A549 (cell line): ENCODE measurements around the gene PIP5KL1.
A peak's percentile ranks its signal among the peaks of the same experiment; 100 is the strongest.

Source experiments
- CBX8 ChIP-seq: fragments of 200-600 bp; sonication (generic); IDR thresholded peaks from 2 replicates; pipeline ENCODE4 v1.6.1; 2016
- CTCF ChIP-seq: fragments of >200 bp; sonication (Bioruptor Twin); formaldehyde crosslinking; IDR thresholded peaks from 3 replicates; pipeline ENCODE4 v1.5.1; 2016
- ELK1 ChIP-seq: fragments of 150-350 bp; IDR thresholded peaks from 2 replicates; pipeline ENCODE4 v1.6.1; 2014; ENCODE audit warnings: low read depth, mild to moderate bottlenecking, low read length
- EP300 ChIP-seq, 2 experiments: fragments of >200 bp; sonication (Bioruptor Twin); formaldehyde crosslinking; IDR thresholded peaks; 2 replicates in 1 of 2; 3 replicates in 1 of 2; pipeline ENCODE4 v1.6.1; 2016 to 2017
- ESRRA ChIP-seq: fragments of 150-350 bp; IDR thresholded peaks from 2 replicates; pipeline ENCODE4 v1.6.1; 2014; ENCODE audit warnings: mild to moderate bottlenecking, low read length, borderline replicate concordance
- HMGXB4 ChIP-seq: fragments of 250-450 bp; sonication (Bioruptor Pico); IDR thresholded peaks from 2 replicates; pipeline ENCODE4 v1.5.0; 2021; ENCODE audit warnings: mild to moderate bottlenecking, moderate library complexity, borderline replicate concordance
- NFE2L2 ChIP-seq: fragments of 150-350 bp; conservative IDR thresholded peaks from 2 replicates; pipeline ENCODE4 v1.6.1; 2014; ENCODE audit warnings: low read length
- NPAS2 ChIP-seq: fragments of 250-450 bp; sonication (Bioruptor Pico); IDR thresholded peaks from 2 replicates; pipeline ENCODE4 v1.8.0; 2022; ENCODE audit warnings: mild to moderate bottlenecking, moderate library complexity, borderline replicate concordance
- POLR2A ChIP-seq: IDR thresholded peaks from 2 replicates; pipeline ENCODE4 v1.6.1; 2012; ENCODE audit warnings: mild to moderate bottlenecking, low read length
- RCOR1 ChIP-seq: fragments of 150-350 bp; IDR thresholded peaks from 2 replicates; pipeline ENCODE4 v1.6.1; 2014; ENCODE audit warnings: antibody characterized with exemption, low read length, low read depth
- RFX5 ChIP-seq: fragments of 450-650 bp; IDR thresholded peaks from 2 replicates; pipeline ENCODE4 v1.7.1; 2014; ENCODE audit warnings: antibody characterized with exemption, mild to moderate bottlenecking, moderate library complexity
- RNF2 ChIP-seq: fragments of 200-600 bp; sonication (generic); IDR thresholded peaks from 2 replicates; pipeline ENCODE4 v1.6.1; 2016; ENCODE audit warnings: low read depth, mild to moderate bottlenecking, antibody characterized with exemption, moderate library complexity, borderline replicate concordance
- ZSCAN20 ChIP-seq: fragments of 250-450 bp; sonication (Bioruptor Pico); IDR thresholded peaks from 2 replicates; pipeline ENCODE4 v1.8.0; 2022; ENCODE audit warnings: mild to moderate bottlenecking, moderate library complexity

GRCh38 chr9:127899128-127899943 is 31.2 kb downstream of the PIP5KL1 start, which contains the start of gene ST6GALNAC6:
- no peak for TF ChIP-seq CTCF
- no peak for TF ChIP-seq NFE2L2
- TF ChIP-seq EP300 (IDR thresholded peaks at IDR 0.05), result no peak
- TF ChIP-seq ELK1, result no peak
- TF ChIP-seq ZSCAN20 (CRISPR knock-in tag), result no peak
- no peak for TF ChIP-seq HMGXB4 (CRISPR knock-in tag)
- peak; percentile 36 for TF ChIP-seq POLR2A
- TF ChIP-seq RFX5, result no peak
- no peak for TF ChIP-seq RNF2
- no peak for TF ChIP-seq NPAS2 (CRISPR knock-in tag)
- no peak for TF ChIP-seq RCOR1
- no peak for TF ChIP-seq CBX8
- no peak for TF ChIP-seq ESRRA
